Mammary epithelial cell (primary cell): Measurements from ENCODE around the gene IFIT5.

Source experiments
- EZH2 ChIP-seq: IDR thresholded peaks from 2 replicates; pipeline ENCODE4 v1.6.1; 2012; ENCODE audit warnings: low read length, inconsistent platforms, borderline replicate concordance
- TF ChIP-seq, protein P1 (sequence below), 2 donors: IDR thresholded peaks in 1 of 2; conservative IDR thresholded peaks in 1 of 2; 2 replicates each; pipeline ENCODE4 v1.5.1; 2011 to 2012; ENCODE audit warnings: inconsistent platforms in 2 of 2, low read length in 2 of 2, mild to moderate bottlenecking in 2 of 2, control low read depth in 1 of 2, low read depth in 1 of 2; ENCODE audit not compliant: insufficient read depth in 1 of 2; ENCODE audit errors: extremely low read depth in 1 of 2

- TF ChIP-seq, protein P1, sequence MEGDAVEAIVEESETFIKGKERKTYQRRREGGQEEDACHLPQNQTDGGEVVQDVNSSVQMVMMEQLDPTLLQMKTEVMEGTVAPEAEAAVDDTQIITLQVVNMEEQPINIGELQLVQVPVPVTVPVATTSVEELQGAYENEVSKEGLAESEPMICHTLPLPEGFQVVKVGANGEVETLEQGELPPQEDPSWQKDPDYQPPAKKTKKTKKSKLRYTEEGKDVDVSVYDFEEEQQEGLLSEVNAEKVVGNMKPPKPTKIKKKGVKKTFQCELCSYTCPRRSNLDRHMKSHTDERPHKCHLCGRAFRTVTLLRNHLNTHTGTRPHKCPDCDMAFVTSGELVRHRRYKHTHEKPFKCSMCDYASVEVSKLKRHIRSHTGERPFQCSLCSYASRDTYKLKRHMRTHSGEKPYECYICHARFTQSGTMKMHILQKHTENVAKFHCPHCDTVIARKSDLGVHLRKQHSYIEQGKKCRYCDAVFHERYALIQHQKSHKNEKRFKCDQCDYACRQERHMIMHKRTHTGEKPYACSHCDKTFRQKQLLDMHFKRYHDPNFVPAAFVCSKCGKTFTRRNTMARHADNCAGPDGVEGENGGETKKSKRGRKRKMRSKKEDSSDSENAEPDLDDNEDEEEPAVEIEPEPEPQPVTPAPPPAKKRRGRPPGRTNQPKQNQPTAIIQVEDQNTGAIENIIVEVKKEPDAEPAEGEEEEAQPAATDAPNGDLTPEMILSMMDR (conservative IDR thresholded peaks at IDR 0.05 in 1 of 2, IDR thresholded peaks at IDR 0.05 in 1 of 2; ENCODE audit: extremely low read depth in 1 of 2, insufficient read depth in 1 of 2, low read depth in 1 of 2, low read length in 2 of 2), result no peak
- no peak for TF ChIP-seq EZH2
These were observed 27.9 kb downstream of the IFIT5 start for GRCh38 chr10:89442289-89442688.
